Pancreas (tissue), 10 donors: ENCODE data around the gene OR5D16. TPM values are rescaled to one million over a fixed set of nuclear protein-coding genes. Genes with fewer than 3 reads are reported as not detected.
A peak's percentile ranks its signal among the peaks of the same experiment; 100 is the strongest.

Source experiments
- ATAC-seq, 4 donors: fragments of 200-7000 bp; cut with Tn5 transposase; one replicate each; pipeline versions ENCODE4 v1.8.0 to v1.9.1; 2020; ENCODE audit warnings: mild to moderate bottlenecking in 4 of 4, moderate library complexity in 4 of 4
- DNase-seq, 6 donors: peaks; one replicate each; pipeline ENCODE4 v3.0.0-alpha.2; 2020
- FAIRE-seq: peaks from 2 replicates; lab custom pipeline; 2012; peaks lifted over from hg19 to GRCh38; lab: Jason Lieb, UNC
- H3K27ac ChIP-seq, 4 donors: fragments of 200-600 bp; sonication (generic); 1 replicate in 3 of 4; 2 replicates in 1 of 4; pipeline versions ENCODE4 v1.5.0 to v1.8.0; 2020
- H3K27me3 ChIP-seq, 4 donors: fragments of 200-600 bp; one replicate each; pipeline ENCODE4 v1.8.0; 2021
- H3K36me3 ChIP-seq, 3 donors: fragments of 200-600 bp; sonication (generic) in 1 of 3; one replicate each; pipeline versions ENCODE4 v1.5.0 to v1.8.0; 2020 to 2021
- H3K4me1 ChIP-seq, 3 donors: fragments of 200-600 bp; one replicate each; pipeline ENCODE4 v1.8.0; 2021
- H3K4me3 ChIP-seq, 4 donors: fragments of 200-600 bp; sonication (generic) in 2 of 4; one replicate each; pipeline versions ENCODE4 v1.5.0 to v1.8.0; 2020 to 2021
- H3K9me3 ChIP-seq, 4 donors: fragments of 200-600 bp; one replicate each; pipeline ENCODE4 v1.8.0; 2021
- WGBS, 2 donors: extraction: QIAGEN DNeasy Blood & Tissue Kit; methylation state at CpG; one replicate each; pipeline ENCODE4 v1.1.7; 2013; 5-methylcytosine and 5-hydroxymethylcytosine counted together
- intact Hi-C, 3 donors: fragments of 100-400 bp; cut with DNase I; formaldehyde crosslinking; loops; one replicate each; pipeline versions ENCODE4 v1.11.1 to v1.14.2; 2022
- polyA plus RNA-seq, 2 donors: library from polyadenylated mRNA; stranded (reverse); fragments of 200-250 nt; gene quantifications; one replicate each; pipeline ENCODE4 v1.2.3, GENCODE V29; 2013
- total RNA-seq, 6 donors: library from RNA; stranded (reverse); fragmentation: NEBNext Ultra II Directional in 4 of 6; extraction: Animal tissue kit (Norgen Biotek cat#: 25700) in 4 of 6; gene quantifications; one replicate each; pipeline versions ENCODE4 v1.2.1 to v1.2.4, GENCODE V29; 2021 to 2023
- TF ChIP-seq, protein P1 (sequence below), 4 donors: fragments of 200-600 bp; sonication (generic) in 3 of 4; IDR thresholded peaks; one replicate each; pipeline versions ENCODE4 v1.5.0 to v1.8.0; 2021; ENCODE audit warnings: antibody characterized with exemption in 4 of 4
- donor health status: healthy with polysubstance abuse.
- donor health status: DM: no; HTN: no; CAD: no; lungs with moderate emphysema.
- donor health status: DM: no; HTN: no; CAD: no.
- donor health status: control.
- donor health status: control.
- donor health status: Bipolar disorder and iron deficiency.
- donor health status: DM: yes; HTN: yes; CAD: no.
- donor health status: DM: no; HTN: no; CAD: no.
- donor health status: DM: no; HTN: no; CAD: no.
- donor health status: DM: yes; HTN: yes; CAD: no.

The OR5D16 gene
- total and polyA plus RNA-seq, 8 donors, result not detected

DNA sequence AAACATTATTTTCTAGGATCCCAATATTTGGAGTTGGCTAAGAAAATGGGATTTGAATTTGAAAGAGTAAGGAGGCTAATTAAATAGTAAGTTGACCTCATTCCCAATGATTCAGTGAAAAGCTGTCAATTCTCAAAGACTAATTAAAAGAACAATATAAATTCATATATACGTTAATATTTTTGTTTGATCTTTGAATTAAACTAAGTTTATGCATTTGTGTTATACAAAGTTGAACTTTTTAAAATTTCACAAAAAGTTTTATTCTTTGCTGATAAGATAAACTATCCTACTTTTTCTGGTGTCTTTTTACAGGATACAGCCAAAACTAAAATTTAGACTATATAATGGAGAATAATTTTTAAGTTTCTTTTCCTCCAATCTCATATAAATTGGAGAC is 27.5 kb upstream of the OR5D16 start, which contains the start of gene OR5L1:
Gene OR5L1 (plus strand): TSS at position 301 of the 400 bp plus-strand sequence. CDS start 100 bp downstream, outside the sequence.
- no peak within 1 kb of the TSS for H3K4me3 ChIP-seq
- FAIRE-seq (peak; percentile 29), DNase-seq (no peak), ATAC-seq (no peak)
- TF ChIP-seq, protein P1, sequence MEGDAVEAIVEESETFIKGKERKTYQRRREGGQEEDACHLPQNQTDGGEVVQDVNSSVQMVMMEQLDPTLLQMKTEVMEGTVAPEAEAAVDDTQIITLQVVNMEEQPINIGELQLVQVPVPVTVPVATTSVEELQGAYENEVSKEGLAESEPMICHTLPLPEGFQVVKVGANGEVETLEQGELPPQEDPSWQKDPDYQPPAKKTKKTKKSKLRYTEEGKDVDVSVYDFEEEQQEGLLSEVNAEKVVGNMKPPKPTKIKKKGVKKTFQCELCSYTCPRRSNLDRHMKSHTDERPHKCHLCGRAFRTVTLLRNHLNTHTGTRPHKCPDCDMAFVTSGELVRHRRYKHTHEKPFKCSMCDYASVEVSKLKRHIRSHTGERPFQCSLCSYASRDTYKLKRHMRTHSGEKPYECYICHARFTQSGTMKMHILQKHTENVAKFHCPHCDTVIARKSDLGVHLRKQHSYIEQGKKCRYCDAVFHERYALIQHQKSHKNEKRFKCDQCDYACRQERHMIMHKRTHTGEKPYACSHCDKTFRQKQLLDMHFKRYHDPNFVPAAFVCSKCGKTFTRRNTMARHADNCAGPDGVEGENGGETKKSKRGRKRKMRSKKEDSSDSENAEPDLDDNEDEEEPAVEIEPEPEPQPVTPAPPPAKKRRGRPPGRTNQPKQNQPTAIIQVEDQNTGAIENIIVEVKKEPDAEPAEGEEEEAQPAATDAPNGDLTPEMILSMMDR (IDR thresholded peaks at IDR 0.05), result no peak
- intact Hi-C loops, result no loop called here
- H3K4me1 ChIP-seq, result no peaks in the 10 kb centered on the region
- no peak within 1 kb of the TSS for H3K27ac ChIP-seq
- WGBS, 2 donors, result 64 to 68% methylated on average over 1 of the region's 1 CpG
- no peaks in the 10 kb centered on the region for H3K27me3 ChIP-seq
- H3K36me3 ChIP-seq, result no peaks in the 10 kb centered on the region
- no peaks in the 10 kb centered on the region for H3K9me3 ChIP-seq

DNA sequence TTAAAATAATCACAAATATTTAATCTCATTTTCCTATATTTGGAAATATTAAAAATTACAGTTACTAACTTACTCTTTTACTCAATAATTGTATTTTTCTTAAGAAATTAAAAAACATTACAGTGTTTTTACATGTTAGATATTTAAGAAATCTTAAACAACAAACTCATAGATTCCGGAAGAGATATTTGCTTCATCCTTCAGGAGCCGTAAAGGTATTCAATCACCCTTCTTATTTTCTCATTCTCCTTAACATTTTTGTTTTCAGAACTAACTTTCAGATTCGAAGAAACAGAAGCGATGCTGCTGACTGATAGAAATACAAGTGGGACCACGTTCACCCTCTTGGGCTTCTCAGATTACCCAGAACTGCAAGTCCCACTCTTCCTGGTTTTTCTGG is 19.2 kb upstream of the OR5D16 start, which contains the start of gene OR5D18:
Gene OR5D18 (plus strand): TSS at position 301 of the 400 bp plus-strand sequence. CDS start 0 bp downstream, at position 301.
- ATAC-seq (no peak), DNase-seq (no peak), FAIRE-seq (no peak)
- Histone ChIP-seq H3K27ac (no peak within 1 kb of the TSS), H3K36me3 (no peaks in the 10 kb centered on the region), H3K4me3 (no peak within 1 kb of the TSS), H3K27me3 (no peaks in the 10 kb centered on the region), H3K9me3 (no peaks in the 10 kb centered on the region), H3K4me1 (no peaks in the 10 kb centered on the region)
- WGBS, 2 donors, result 58 to 75% methylated on average over 5 of the region's 5 CpGs
- TF ChIP-seq, protein P1 (IDR thresholded peaks at IDR 0.05), result no peak
- intact Hi-C loops, result no loop called here

GRCh38 chr11:55826919-55827318 is 11.6 kb upstream of the OR5D16 start, which contains the start of gene OR5L2:
TSS of gene OR5L2 (plus strand) at chr11:55827219. CDS start at chr11:55827219, 0 bp downstream.
- FAIRE-seq (no peak), ATAC-seq (no peak), DNase-seq (no peak)
- H3K27ac ChIP-seq, result no peak within 1 kb of the TSS
- H3K4me1 ChIP-seq, result no peaks in the 10 kb centered on the region
- H3K27me3 ChIP-seq, result no peaks in the 10 kb centered on the region
- TF ChIP-seq, protein P1 (IDR thresholded peaks at IDR 0.05), result no peak
- H3K4me3 ChIP-seq, result no peak within 1 kb of the TSS
- intact Hi-C loops, result no loop called here
- H3K9me3 ChIP-seq, result no peaks in the 10 kb centered on the region
- no peaks in the 10 kb centered on the region for H3K36me3 ChIP-seq

GRCh38 chr11:55847453-55847852 is 8.9 kb downstream of the OR5D16 start:
- no peaks in the 10 kb centered on the region for H3K9me3 ChIP-seq
- H3K4me3 ChIP-seq, result no peak overlapping the region
- no peak overlapping the region for H3K27ac ChIP-seq
- H3K27me3 ChIP-seq, result peaks cover 0 to under 1% (median 0%) of the 10 kb centered on the region in 4 donors
- ATAC-seq (no peak), FAIRE-seq (no peak), DNase-seq (no peak)
- TF ChIP-seq, protein P1 (IDR thresholded peaks at IDR 0.05), result no peak
- no peaks in the 10 kb centered on the region for H3K36me3 ChIP-seq
- 28% methylated on average over 2 of the region's 2 CpGs for WGBS, 2 donors
- intact Hi-C loops, result no loop called here
- H3K4me1 ChIP-seq, result no peaks in the 10 kb centered on the region

DNA sequence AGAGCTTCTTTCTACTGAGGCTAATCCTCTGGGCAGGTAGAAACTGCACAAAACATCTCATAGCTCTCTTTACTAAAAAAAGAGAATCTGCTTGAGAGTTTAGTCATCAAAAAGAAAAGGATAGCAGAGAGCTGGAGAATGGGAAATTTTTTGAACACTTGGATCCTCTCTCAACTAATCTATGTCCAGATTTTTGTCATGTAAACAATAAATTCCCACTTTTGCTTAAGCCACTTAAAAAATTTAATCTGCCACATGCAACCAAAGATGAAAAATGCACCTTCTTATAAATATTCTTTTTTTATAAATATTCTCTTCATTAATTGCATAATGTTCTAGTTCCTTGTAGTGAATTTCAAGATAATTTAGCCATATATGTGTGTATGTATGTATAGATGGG is 10.5 kb downstream of the OR5D16 start:
- H3K27me3 ChIP-seq, result peaks cover 0 to 7% (median 0%) of the 10 kb centered on the region in 4 donors
- no peaks in the 10 kb centered on the region for H3K9me3 ChIP-seq
- ATAC-seq (no peak), DNase-seq (no peak), FAIRE-seq (no peak)
- no peaks in the 10 kb centered on the region for H3K36me3 ChIP-seq
- H3K27ac ChIP-seq, result no peak overlapping the region
- TF ChIP-seq, protein P1 (IDR thresholded peaks at IDR 0.05), result no peak
- H3K4me1 ChIP-seq, result no peaks in the 10 kb centered on the region
- H3K4me3 ChIP-seq, result no peak overlapping the region
- intact Hi-C loops, result no loop called here
